Karpas-422 (cell line): Measurements from ENCODE around the gene TWIST2. TPM values are rescaled to one million over a fixed set of nuclear protein-coding genes. Genes with fewer than 3 reads are reported as not detected.

Experiments
- DNase-seq: peaks from one replicate; pipeline ENCODE4 v3.0.0-alpha.2; 2015
- H2AFZ ChIP-seq: fragments of 200-600 bp; sonication (generic); 2 replicates; pipeline ENCODE4 v1.6.1; 2014; ENCODE audit warnings: antibody characterized with exemption, low read length, mixed read lengths
- H3K27ac ChIP-seq: fragments of 200-600 bp; sonication (generic); 2 replicates; pipeline ENCODE4 v1.5.1; 2014; ENCODE audit warnings: mild to moderate bottlenecking, low read length, moderate library complexity
- H3K27me3 ChIP-seq: fragments of 200-600 bp; sonication (generic); 2 replicates; pipeline ENCODE4 v1.6.1; 2014; ENCODE audit warnings: low read length, mixed read lengths
- H3K36me3 ChIP-seq: fragments of 200-600 bp; sonication (generic); 2 replicates; pipeline ENCODE4 v1.6.1; 2014; ENCODE audit warnings: low read length, mixed read lengths; ENCODE audit not compliant: insufficient read depth
- H3K4me1 ChIP-seq: fragments of 200-600 bp; sonication (generic); 2 replicates; pipeline ENCODE4 v1.6.1; 2014; ENCODE audit warnings: mild to moderate bottlenecking, low read length, mixed read lengths
- H3K4me2 ChIP-seq: fragments of 200-600 bp; sonication (generic); 2 replicates; pipeline ENCODE4 v1.6.1; 2014; ENCODE audit warnings: low read length, low read depth, mild to moderate bottlenecking; ENCODE audit not compliant: poor library complexity, severe bottlenecking
- H3K4me3 ChIP-seq: fragments of 200-600 bp; sonication (generic); 2 replicates; pipeline ENCODE4 v1.5.1; 2014; ENCODE audit warnings: mild to moderate bottlenecking, antibody characterized with exemption, low read length, mixed read lengths
- H3K79me2 ChIP-seq: fragments of 200-600 bp; sonication (generic); 2 replicates; pipeline ENCODE4 v1.6.1; 2014; ENCODE audit warnings: mild to moderate bottlenecking, low read length, mixed read lengths
- H3K9ac ChIP-seq: fragments of 200-600 bp; sonication (generic); 2 replicates; pipeline ENCODE4 v1.6.0; 2014; ENCODE audit warnings: low read length
- H3K9me2 ChIP-seq: fragments of 200-600 bp; sonication (generic), shearing (Covaris generic); replicated peaks from 2 replicates; pipeline ENCODE4 v1.6.0; 2014; ENCODE audit warnings: mild to moderate bottlenecking, low read length, moderate library complexity; ENCODE audit not compliant: insufficient read depth
- H3K9me3 ChIP-seq: fragments of 300-700, 200-600 bp; sonication (generic); 2 replicates; pipeline ENCODE4 v1.6.1; 2014; ENCODE audit warnings: low read length, mixed read lengths
- H4K20me1 ChIP-seq: fragments of 200-600 bp; sonication (generic); 2 replicates; pipeline ENCODE4 v1.6.1; 2014; ENCODE audit warnings: mild to moderate bottlenecking, antibody characterized with exemption, low read length, low read depth; ENCODE audit not compliant: insufficient read depth
- total RNA-seq: library from RNA; depleted of rRNA; stranded (reverse); fragments of >200 nt; shearing (Covaris generic); gene quantifications from 2 replicates; pipeline ENCODE4 v1.2.3, GENCODE V29; 2014; ENCODE audit warnings: low replicate concordance

The TWIST2 gene
- total RNA-seq, 1 experiment from 2014 or later = 0.67 TPM

- no peak for DNase-seq
- no peak overlapping the region for H3K9ac ChIP-seq
- H3K4me3 ChIP-seq = no peak overlapping the region
Observed at GRCh38 chr2:238919307-238919706, 71.4 kb downstream of the TWIST2 start.

GRCh38 chr2:238920053-238920452, 72.2 kb downstream of the TWIST2 start:
- no peak overlapping the region for H3K9ac ChIP-seq
- no peak overlapping the region for H3K4me2 ChIP-seq
- H3K27ac ChIP-seq = no peak overlapping the region
- H3K4me1 ChIP-seq = no peaks in the 10 kb centered on the region
- no peaks in the 10 kb centered on the region for H3K27me3 ChIP-seq
- no peaks in the 10 kb centered on the region for H3K9me2 ChIP-seq
- H3K4me3 ChIP-seq = no peak overlapping the region
- no peaks in the 10 kb centered on the region for H3K79me2 ChIP-seq
- no peak overlapping the region for H2AFZ ChIP-seq
- H4K20me1 ChIP-seq = no peaks in the 10 kb centered on the region
- no peaks in the 10 kb centered on the region for H3K9me3 ChIP-seq
- DNase-seq = no peak
- H3K36me3 ChIP-seq = no peaks in the 10 kb centered on the region

More at GRCh38 chr2:238919307-238919706, 71.4 kb downstream of the TWIST2 start:
- Histone ChIP-seq H3K9me2 (no peaks in the 10 kb centered on the region), H3K27me3 (no peaks in the 10 kb centered on the region), H3K36me3 (no peaks in the 10 kb centered on the region), H3K79me2 (no peaks in the 10 kb centered on the region), H2AFZ (no peak overlapping the region), H3K9me3 (no peaks in the 10 kb centered on the region), H4K20me1 (no peaks in the 10 kb centered on the region), H3K27ac (no peak overlapping the region), H3K4me2 (no peak overlapping the region), H3K4me1 (no peaks in the 10 kb centered on the region)

GRCh38 chr2:238920601-238921001, 72.7 kb downstream of the TWIST2 start:
- no peak overlapping the region for H2AFZ ChIP-seq
- H3K9me3 ChIP-seq = no peaks in the 10 kb centered on the region
- H3K9me2 ChIP-seq = no peaks in the 10 kb centered on the region
- no peak for DNase-seq
- no peaks in the 10 kb centered on the region for H3K36me3 ChIP-seq
- H3K9ac ChIP-seq = no peak overlapping the region
- no peaks in the 10 kb centered on the region for H4K20me1 ChIP-seq
- H3K27me3 ChIP-seq = no peaks in the 10 kb centered on the region
- H3K4me2 ChIP-seq = no peak overlapping the region
- H3K27ac ChIP-seq = no peak overlapping the region
- H3K4me1 ChIP-seq = no peaks in the 10 kb centered on the region
- H3K79me2 ChIP-seq = no peaks in the 10 kb centered on the region
- no peak overlapping the region for H3K4me3 ChIP-seq

- Histone ChIP-seq H3K9ac (no peak overlapping the region), H3K27ac (no peak overlapping the region), H3K27me3 (no peaks in the 10 kb centered on the region), H4K20me1 (no peaks in the 10 kb centered on the region), H3K9me2 (no peaks in the 10 kb centered on the region), H3K4me3 (no peak overlapping the region), H3K4me1 (no peaks in the 10 kb centered on the region), H3K79me2 (no peaks in the 10 kb centered on the region), H3K36me3 (no peaks in the 10 kb centered on the region), H2AFZ (no peak overlapping the region), H3K9me3 (no peaks in the 10 kb centered on the region), H3K4me2 (no peak overlapping the region)
- DNase-seq = no peak
Observed at GRCh38 chr2:238921259-238921658, 73.4 kb downstream of the TWIST2 start.

GRCh38 chr2:238921681-238922319, 73.9 kb downstream of the TWIST2 start:
- Histone ChIP-seq H3K4me2 (no peak overlapping the region), H2AFZ (no peak overlapping the region), H3K27me3 (no peaks in the 10 kb centered on the region), H3K9me2 (no peaks in the 10 kb centered on the region), H3K4me1 (no peaks in the 10 kb centered on the region), H4K20me1 (no peaks in the 10 kb centered on the region), H3K79me2 (no peaks in the 10 kb centered on the region), H3K4me3 (no peak overlapping the region), H3K27ac (no peak overlapping the region), H3K9ac (no peak overlapping the region), H3K36me3 (no peaks in the 10 kb centered on the region), H3K9me3 (no peaks in the 10 kb centered on the region)
- DNase-seq = no peak

- Histone ChIP-seq H3K4me3 (no peak overlapping the region), H3K4me2 (no peak overlapping the region), H3K4me1 (no peaks in the 10 kb centered on the region), H2AFZ (no peak overlapping the region), H3K79me2 (no peaks in the 10 kb centered on the region), H3K36me3 (no peaks in the 10 kb centered on the region), H3K27ac (no peak overlapping the region), H3K9me3 (no peaks in the 10 kb centered on the region), H3K27me3 (no peaks in the 10 kb centered on the region), H3K9ac (no peak overlapping the region), H3K9me2 (no peaks in the 10 kb centered on the region), H4K20me1 (no peaks in the 10 kb centered on the region)
- DNase-seq = no peak
Observed at GRCh38 chr2:238922435-238922834, 74.5 kb downstream of the TWIST2 start.

GRCh38 chr2:238924032-238924431, 76.1 kb downstream of the TWIST2 start:
- Histone ChIP-seq H3K4me3 (no peak overlapping the region), H3K36me3 (no peaks in the 10 kb centered on the region), H3K4me1 (no peaks in the 10 kb centered on the region), H2AFZ (no peak overlapping the region), H3K4me2 (no peak overlapping the region), H3K27me3 (no peaks in the 10 kb centered on the region), H3K9me3 (no peaks in the 10 kb centered on the region), H3K79me2 (no peaks in the 10 kb centered on the region), H4K20me1 (no peaks in the 10 kb centered on the region), H3K9me2 (no peaks in the 10 kb centered on the region), H3K27ac (no peak overlapping the region), H3K9ac (no peak overlapping the region)
- DNase-seq = no peak

- Histone ChIP-seq H3K27ac (no peak overlapping the region), H3K9ac (no peak overlapping the region), H3K4me3 (no peak overlapping the region), H3K9me3 (no peaks in the 10 kb centered on the region), H3K4me1 (no peaks in the 10 kb centered on the region), H2AFZ (no peak overlapping the region), H4K20me1 (no peaks in the 10 kb centered on the region), H3K27me3 (no peaks in the 10 kb centered on the region), H3K4me2 (no peak overlapping the region), H3K36me3 (no peaks in the 10 kb centered on the region), H3K79me2 (no peaks in the 10 kb centered on the region), H3K9me2 (no peaks in the 10 kb centered on the region)
- no peak for DNase-seq
Observed at GRCh38 chr2:238924796-238925195, 76.9 kb downstream of the TWIST2 start.
